GM18873 (cell line): ENCODE measurements around the gene HES7.
"Not testable (repeated sequence)": the region's sequence is repeated elsewhere in the genome, so short reads cannot be mapped to it uniquely, and the experiment has no call there.

Source experiments
- ATAC-seq: cut with Tn5 transposase; IDR thresholded peaks from one replicate; pipeline ENCODE4 v1.9.1; 2021; ENCODE audit warnings: mild to moderate bottlenecking, moderate library complexity, moderate number of reproducible peaks; ENCODE audit not compliant: unreplicated experiment, low FRiP score

Gene HES7

GRCh38 chr17:8105957-8106398 lies 17.9 kb downstream of the HES7 start:
- no peak for ATAC-seq

GRCh38 chr17:8104911-8105310 lies 19.0 kb downstream of the HES7 start:
- no peak for ATAC-seq

- no peak for ATAC-seq
Observed at GRCh38 chr17:8103549-8103948, 20.4 kb downstream of the HES7 start.

GRCh38 chr17:8101721-8102120 lies 22.2 kb downstream of the HES7 start:
- ATAC-seq = no peak

GRCh38 chr17:8100763-8101162 lies 23.1 kb downstream of the HES7 start:
- ATAC-seq = no peak

GRCh38 chr17:8100111-8100510 lies 23.8 kb downstream of the HES7 start:
- ATAC-seq = no peak

GRCh38 chr17:8096541-8096940 lies 27.4 kb downstream of the HES7 start:
- no peak for ATAC-seq

- no peak for ATAC-seq
Observed at GRCh38 chr17:8095361-8095760, 28.5 kb downstream of the HES7 start.

- no peak for ATAC-seq
Observed at GRCh38 chr17:8091033-8091687, 32.7 kb downstream of the HES7 start.

GRCh38 chr17:8089728-8090127 lies 34.2 kb downstream of the HES7 start:
- ATAC-seq = no peak

GRCh38 chr17:8087952-8088230 lies 36.0 kb downstream of the HES7 start:
- no peak for ATAC-seq

GRCh38 chr17:8087075-8087951 lies 36.6 kb downstream of the HES7 start, which contains the start of gene ALOX12B:
Gene ALOX12B (minus strand): TSS chr17:8087716. CDS start chr17:8087442, 274 bp downstream.
- no peak for ATAC-seq

GRCh38 chr17:8084250-8084649 lies 39.7 kb downstream of the HES7 start:
- ATAC-seq = no peak

GRCh38 chr17:8082292-8082691 lies 41.6 kb downstream of the HES7 start:
- no peak for ATAC-seq

GRCh38 chr17:8081876-8082275 lies 42.0 kb downstream of the HES7 start:
- no peak for ATAC-seq

GRCh38 chr17:8080799-8081219 lies 43.1 kb downstream of the HES7 start:
- no peak for ATAC-seq

GRCh38 chr17:8080208-8080798 lies 43.6 kb downstream of the HES7 start:
- no peak for ATAC-seq

- ATAC-seq = no peak
Observed at GRCh38 chr17:8079291-8080207, 44.4 kb downstream of the HES7 start.

- ATAC-seq = not testable (repeated sequence)
Observed at GRCh38 chr17:8077939-8078338, 46.0 kb downstream of the HES7 start.

GRCh38 chr17:8076502-8077266 lies 47.2 kb downstream of the HES7 start:
- no peak for ATAC-seq
